Activated CD8-positive, alpha-beta memory T cell treated with anti-CD3 and anti-CD28 coated beads, Interleukin-2, amount 50 U/mL, for 24 hours (primary cell): ENCODE results near the gene RTF1.
"Not testable (repeated sequence)": the region's sequence is repeated elsewhere in the genome, so short reads cannot be mapped to it uniquely, and the experiment has no call there.

Source experiments
- DNase-seq: peaks from one replicate; pipeline ENCODE4 v3.0.0-alpha.2; 2020; ENCODE audit errors: extremely low read depth

RTF1 gene

DNA sequence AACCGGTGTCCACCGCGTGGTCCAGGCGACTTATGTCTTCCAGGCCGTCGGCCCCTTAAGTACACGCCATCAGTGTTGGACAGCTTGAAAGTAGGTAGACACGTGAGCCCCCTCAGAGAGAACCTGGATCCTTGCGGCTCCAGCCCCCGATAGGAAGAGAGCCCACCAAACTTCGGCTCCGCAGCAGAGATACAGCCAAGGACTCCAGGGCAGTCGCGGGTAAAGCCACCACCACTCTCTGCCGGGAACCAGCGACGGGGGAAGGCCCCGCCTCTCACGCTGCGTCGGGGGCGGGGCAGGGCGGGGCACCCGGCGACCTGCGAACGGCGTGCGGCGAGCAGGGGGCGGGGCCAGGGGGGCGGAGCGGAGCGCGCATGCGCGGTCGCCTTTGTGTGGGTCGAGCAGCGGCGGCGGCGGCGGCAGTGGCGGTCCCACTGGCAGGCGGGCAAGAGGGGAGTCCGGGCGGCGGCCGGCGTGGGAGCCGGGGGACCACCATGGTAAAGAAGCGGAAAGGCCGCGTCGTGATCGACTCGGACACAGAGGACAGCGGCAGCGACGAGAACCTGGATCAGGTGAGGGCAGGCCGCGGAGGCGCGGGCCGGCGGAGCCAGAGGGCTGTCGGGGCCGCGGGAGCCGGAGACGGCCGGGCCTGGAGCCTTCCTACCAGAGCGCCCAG, at the start of gene RTF1:
Gene RTF1 (plus strand): TSS at position 354 of the 676 bp plus-strand sequence. CDS start 21 bp downstream, at position 375.
- peak; percentile 87 for DNase-seq

DNA sequence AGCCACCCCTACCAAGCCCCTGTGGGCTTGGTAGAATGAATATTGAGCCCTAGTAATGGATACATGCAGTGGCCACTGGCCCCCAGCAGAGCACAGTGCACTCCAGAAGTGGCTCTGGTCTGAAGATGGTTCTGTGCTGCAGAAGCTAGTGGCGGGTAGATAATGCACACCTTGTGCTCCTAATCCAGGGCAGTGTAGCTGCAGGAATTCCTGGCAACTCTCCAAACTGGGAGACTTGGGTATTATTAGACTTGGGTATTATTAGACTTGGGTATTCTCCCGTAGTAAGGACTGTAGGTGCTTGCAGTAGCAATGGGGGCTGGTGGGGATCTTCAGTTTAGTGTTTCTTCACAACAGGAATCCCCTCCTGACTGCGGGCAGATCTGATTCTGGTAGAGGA, 49.5 kb upstream of the RTF1 start:
- DNase-seq = no peak

DNA sequence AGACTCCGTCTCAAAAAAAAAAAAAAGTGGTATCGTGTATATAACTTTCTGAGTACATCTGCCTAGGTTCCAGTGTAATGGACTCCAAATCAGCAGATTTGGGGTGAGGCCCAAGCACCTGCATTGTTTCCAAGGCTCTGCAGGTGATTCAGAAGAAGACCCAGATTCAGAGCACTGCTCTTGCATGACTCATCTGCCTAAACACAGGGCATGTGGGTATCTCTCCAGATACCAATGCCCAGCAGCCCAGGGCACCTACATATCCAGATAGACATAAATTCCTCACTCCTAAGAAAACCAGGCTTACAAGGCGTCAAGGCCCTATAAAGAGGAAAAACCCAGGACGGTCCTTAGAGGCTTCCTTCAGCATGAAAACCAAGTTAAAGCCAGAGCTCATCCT, 38.9 kb upstream of the RTF1 start:
- no peak for DNase-seq

DNA sequence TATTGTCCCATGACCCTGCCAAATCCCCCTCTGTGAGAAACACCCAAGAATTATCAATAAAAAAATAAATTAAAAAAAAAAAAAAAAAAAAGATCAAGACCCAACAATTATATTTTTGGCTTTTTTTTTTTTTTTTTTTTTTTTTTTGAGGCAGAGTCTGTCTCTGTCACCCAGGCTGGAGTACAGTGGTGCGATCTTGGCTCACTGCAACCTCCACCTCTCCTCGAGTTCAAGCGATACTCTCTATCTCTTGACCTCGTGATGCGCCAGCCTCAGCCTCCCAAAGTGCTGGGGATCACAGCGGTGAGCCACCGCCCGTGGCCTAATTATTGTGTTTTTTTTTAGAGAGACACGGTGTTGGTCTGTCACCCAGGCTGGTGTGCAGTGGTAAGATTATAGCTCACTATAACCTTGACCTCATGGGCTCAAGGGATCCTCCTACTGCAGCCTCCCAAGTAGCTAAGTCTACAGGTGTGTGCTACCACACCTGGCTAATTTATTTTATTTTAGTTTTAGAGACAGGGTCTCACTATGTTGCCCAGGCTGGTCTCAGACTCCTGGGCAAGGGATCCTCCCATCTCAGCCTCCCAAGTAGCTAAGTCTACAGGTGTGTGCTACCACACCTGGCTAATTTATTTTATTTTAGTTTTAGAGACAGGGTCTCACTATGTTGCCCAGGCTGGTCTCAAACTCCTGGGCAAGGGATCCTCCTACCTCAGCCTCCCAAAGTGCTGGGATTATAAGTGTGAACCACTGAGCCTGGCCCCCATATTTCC, 32.7 kb upstream of the RTF1 start:
- not testable (repeated sequence) for DNase-seq

DNA sequence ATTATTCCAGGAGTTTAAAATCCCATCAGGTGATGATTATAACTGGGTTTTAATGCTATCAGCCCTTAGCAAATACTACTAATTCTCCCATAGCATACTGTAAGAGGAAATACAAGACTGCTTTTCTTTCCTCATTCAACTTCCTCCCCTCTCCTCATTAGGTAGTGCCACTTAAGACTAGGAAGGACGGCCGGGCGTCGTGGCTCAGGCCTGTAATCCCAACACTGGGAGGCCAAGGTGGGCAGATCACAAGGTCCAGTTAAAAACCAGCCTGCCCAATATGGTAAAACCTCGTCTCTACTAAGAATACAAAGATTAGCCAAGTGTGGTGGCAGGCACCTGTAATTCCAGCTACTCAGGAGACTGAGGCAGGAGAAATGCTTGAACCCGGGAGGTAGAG, 29.2 kb upstream of the RTF1 start:
- DNase-seq = no peak

DNA sequence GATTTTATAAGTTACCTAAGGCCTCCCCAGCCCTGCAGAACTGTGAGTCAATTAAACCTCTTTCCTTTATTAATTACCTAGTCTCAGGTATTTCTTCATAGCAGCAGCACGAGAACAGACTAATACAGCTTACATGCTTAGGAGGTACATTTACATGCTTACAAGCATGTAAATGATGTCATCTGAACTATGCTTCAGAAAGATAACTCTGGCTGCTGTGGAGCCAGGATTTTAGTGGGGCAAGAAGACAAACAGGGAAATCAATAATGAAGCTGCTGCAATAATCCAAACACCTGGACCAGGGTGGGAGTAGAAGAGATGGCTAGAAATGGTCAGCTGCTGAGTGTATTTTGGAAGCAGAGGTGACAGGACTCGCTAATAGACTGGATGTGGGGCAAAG, 24.2 kb upstream of the RTF1 start:
- no peak for DNase-seq

DNA sequence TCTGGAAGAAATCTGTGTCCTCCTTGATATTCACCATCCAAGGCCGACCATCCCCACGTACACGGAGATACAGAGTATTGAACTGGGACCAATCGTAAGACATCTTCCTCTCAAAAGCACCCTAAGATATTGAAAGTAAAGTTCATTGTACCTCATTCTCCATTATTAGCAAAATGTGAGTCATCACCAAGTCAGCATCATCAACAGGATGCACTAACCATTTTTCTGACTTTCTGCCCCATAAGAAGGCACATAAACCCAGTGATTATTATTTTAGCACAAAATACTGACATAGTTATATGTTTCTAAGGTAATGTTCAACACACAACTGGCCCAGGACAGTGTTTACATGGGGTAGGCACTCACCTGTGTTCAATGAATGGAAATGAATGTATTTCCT, 22.0 kb upstream of the RTF1 start:
- no peak for DNase-seq

DNA sequence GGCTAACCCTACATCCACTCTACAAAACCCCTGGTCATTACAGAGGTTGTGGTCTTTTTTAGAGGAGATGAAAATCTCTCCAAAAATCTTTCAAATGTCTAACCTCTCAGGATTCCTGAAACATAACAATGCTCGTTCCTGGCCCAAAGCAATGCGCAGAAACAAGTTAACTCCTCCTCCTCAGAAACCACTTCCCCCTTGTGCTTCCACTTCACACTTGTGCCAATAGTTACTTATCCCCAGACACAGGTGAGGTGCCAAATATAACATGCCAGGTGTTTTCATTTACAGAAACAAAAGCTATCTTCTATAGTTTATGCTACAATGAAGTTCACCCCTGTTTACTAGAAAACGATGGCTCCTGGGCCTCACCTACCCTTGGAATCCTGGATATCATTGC, 20.8 kb upstream of the RTF1 start:
- no peak for DNase-seq

DNA sequence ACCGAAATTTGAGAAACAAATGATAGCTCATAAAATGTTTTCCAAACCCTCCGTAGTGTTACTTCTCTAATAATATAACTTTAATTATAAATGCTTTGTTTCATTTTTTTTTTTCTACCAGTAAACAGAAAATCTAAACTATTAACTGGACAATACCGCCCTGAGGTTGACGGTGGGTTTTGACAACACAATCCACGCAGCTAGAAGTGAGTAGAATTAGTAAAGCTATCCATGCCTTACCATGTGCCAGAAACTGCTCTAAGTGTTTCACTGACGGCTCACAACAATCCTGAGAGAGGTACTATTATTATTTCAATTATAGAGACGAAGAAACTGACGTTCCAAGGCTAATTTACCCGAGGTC, 15.0 kb upstream of the RTF1 start:
- no peak for DNase-seq

DNA sequence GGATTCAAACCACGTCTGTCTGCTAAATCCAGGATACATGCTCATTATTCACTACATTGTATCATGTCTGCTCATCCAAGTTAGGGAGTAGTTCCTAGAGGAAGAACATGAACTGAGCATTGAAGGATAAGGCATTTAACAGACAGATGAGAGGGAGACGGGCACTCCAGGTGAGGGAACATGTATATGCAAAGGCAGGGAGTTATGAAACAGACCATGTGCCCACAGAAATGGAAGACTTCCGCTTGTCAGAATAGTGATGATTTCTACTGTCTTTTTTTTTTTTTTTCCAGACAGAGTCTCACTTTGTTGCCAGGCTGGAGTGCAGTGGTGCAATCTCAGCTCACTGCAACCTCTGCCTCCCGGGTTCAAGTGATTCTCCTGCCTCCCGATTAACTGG, 9.6 kb upstream of the RTF1 start:
- DNase-seq = no peak

DNA sequence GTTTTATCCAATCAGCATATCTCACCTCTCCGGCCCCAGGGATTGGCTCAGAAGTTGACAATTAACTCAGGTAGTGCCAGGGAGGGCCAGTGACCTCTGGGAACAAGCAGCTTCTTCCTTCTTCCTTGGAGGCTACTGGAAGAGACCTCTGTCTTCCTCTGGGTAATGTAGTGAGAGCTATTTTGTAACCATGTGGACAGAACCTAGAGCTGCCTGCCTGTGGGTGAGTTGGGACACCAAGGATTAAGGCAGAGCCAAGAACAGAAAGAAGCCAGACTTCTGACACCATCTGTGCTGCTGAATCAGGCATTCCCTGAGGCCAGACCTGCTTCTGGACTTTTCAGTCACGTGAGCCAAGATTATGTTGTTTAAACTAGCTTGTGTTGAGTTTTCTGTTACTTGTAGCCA, 8.7 kb upstream of the RTF1 start:
- DNase-seq = no peak

DNA sequence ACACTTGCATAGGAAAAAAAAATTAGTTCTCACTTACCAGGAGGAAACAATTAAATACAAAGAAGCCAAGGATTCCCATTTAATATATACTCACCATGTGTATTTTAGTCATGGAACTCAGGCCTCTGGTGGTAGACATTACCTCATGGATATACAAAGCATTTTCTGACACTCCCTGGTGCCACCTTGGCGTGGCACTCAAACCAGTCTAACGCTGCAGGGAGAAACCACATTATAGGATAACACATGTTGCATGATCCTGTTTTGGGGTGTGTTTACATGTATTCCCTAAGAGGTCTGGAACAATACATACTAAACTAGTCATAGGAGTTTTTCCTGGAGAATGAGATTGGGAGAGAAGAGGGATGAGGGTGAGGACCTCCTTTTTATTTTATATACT, 5.9 kb upstream of the RTF1 start:
- no peak for DNase-seq

DNA sequence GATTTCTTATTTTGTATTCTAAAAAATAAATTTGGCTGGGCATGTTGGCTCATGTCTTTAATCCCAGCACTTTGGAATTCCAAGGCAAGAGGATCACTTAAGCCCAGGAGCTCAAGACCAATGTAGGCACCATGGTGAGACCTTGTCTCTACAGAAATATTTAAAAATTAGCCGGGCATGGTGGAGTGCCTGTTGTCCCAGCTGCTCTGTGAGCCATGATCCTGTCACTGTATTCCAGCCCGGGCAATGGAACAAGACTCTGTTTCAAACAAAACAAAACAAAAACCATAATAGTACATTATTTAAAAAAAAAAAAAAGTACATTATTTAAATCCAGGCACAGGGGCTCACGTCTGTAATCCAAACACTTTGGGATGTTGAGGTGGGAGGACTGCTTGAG, 5.5 kb upstream of the RTF1 start:
- DNase-seq = no peak

DNA sequence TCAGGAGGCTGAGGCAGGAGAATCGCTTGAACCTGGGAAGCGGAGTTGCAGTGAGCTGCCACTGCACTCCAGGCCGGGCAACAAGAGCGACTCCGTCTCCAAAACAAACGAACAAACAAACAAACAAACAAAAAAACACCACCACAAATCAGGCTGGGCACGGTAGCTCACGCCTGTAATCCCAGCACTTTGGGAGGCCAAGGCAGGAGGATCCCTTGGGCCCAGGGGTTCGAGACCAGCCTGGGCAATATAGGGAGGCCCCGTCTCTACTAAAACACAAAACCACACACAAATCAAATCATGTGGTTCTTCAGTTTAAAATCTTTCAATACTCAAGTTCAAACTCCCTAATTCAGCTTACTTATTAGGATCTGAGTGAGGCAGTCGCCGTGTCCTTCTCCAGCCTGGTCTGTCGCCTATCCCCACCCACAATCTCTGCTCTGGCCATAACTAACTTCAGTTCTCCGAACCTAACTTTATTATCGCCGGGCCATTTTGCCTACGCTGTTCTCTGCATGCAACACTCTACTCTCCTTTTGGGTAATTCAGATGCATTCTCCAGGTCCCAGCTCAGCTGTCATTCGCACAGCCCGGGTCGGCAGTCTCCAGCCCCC, 660 bp upstream of the RTF1 start:
- no peak for DNase-seq

DNA sequence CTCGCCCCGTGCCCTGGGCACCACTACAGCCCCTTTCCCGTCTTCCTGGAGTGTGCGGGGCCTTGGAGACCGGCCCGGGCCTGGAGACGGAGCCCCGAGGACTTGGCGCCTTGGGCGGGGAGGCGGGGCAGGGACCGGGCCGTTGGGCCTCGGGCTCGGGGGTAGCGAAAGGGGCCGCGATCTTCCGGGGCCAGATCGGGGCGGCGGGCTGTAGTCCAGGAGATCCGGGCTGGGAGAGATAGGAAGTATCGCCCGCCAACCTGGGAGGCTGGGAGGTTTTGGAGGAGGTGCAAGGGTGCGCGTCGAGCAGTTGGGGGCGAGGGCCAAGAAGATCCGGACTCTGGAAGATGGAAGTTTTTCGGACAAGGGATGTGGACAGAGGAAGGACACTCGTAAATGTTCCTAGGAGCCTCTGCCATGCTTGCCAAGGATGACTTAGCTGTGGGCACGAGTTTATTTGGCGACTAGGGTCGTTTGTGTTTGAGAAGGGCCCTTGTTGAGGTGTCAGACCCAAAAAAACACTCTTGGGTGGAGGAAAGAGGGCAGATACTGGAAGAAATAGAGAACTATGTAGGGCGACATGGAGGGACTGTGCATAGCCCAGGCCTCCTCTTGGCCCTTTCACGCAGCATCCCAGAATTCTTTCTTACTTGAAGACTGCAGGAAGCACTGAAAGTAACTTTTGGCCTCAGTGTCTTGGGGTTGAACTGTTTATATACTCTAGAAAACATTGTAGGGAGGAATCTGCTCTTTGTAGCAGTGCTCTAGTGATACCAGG, 712 bp downstream of the RTF1 start:
- DNase-seq = no peak

DNA sequence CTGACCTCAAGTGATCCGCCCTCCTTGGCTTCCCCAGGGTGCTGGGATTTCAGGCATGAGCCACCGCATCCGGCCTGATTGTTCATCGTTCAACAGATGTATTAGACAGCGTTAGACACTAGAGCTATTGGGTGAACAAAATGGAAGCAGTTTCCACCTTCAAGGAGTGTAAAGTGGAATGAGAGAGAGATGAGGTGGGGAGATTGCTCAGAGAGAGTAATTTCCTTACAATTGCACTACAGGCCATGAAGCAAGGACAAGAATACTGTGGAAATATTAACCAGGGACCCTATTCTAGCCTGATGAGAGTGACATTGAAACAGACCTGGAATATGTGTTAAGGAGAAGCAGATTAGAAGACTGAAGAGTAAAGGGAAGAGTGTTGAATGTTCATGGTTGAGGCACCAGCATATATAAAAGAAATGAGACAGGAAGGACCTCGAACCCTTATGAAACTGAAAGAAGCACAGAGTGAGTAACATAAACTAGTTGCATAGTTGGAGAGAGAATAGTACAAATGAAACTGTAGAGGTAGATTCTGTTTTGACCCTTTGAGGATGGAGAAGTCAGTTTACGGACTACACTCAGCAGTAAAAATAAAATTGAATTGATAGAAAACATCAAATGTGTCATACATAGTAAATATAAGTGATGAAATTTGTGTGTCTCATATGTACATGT, 7.2 kb downstream of the RTF1 start:
- DNase-seq = no peak

DNA sequence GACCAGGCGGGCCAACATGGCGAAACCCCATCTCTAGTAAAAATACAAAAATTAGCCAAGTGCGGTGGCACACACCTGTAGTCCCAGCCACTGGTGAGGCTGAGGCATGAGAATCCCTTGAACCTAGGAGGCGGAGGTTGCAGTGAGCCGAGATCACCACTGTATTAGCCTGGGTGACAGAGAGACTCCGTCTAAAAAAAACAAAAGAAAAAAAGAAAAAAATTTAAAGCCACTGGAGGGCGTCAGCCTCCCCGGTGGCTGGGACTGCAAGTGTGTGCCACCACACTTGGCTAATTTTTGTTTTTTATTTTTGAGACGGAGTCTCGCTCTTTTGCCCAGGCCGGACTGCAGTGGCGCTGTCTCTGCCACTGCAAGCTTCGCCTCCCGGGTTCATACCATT, 7.9 kb downstream of the RTF1 start:
- DNase-seq = no peak

DNA sequence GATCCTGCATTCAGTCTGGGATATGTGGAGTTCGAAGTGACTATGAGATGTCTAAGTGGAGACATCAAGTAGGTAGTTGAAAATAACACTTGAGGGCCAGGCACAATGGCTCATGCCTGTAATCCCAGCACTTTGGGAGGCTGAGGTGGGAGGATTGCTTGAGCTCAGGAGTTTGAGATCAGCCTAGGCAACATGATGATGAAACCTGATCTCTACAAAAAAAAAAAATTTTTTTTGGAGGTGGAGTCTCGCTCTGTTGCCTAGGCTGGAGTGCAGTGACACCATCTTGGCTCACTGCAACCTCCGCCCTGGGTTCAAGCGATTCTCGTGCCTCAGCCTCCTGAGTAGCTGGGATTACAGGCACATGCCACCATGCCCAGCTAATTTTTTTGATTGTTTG, 9.0 kb downstream of the RTF1 start:
- not testable (repeated sequence) for DNase-seq

DNA sequence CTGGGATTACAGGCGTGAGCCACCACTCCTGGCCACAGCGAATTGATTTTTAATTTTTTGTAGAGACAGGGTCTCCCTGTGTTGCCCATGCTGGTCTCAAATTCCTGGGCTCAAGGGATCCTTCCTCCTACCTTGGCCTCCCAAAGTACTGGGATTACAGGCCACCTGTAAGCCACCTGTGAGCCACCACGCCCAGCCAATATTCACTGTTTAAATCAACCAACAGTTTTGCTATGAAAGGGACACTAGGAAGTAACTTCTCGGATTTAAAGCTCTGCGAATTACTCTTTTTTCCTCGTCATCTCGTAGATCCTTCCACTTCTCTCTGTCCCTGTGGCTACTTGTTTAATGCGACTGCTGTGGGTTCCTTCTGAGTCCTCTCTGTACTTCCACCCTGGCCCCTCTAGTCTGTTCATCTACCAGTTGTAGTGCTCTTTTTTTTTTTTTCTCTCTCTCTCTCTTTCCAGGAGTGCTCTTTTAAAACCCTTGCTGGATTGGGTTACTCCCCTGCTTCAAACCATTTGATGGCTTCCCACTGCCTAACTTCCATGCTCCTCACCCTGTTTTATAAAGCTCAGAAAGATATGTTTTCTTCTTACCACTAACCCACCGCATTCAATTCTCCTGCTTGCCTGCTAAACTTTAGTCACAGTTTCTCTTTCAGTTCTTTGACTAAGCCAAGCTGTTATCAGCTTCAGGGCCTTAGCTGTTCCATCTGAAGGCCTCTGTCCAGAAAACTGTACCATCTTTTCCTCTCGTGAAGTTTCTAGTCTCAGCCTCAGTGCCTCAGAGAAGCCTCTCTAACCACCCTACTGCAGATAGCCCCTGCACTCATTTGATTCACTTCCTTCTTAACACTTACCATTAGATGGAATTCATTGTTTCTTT, 12.4 kb downstream of the RTF1 start:
- DNase-seq = no peak

DNA sequence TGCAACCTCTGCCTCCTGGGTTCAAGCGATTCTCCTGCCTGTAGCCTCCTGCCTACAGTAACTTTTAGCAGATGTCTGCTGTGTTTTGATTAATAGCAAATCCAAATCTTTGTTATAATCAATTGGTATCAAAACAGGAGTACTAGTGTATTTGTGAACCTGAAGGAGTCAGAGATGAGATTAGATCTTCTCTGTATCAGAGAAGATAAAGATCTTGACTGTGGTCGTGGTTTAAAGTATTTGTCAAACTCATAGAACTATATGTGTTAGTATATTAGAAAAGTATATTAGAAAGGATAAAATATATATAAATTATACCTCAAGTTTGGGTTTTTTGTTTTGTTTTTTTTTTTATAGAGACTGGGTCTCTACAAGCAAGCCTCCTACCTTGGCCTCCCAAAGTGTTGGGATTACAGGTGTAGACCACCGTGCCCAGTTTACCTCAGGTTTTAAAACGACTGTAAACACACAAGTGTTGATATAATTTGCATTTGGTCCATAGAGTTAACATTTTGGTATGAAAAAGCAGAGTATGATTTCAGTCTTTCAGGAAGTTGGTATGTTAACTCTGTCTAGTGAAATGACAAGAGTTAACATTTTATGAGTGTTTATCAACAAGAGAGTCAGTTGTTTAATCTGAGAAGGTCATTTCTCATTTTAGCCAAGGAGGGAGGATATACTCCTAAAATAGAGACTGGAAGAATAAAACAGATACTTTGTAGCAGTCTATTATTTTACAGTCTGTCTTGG, 18.3 kb downstream of the RTF1 start:
- DNase-seq = no peak
